Astrocyte of the hippocampus (primary cell): ENCODE results near the gene KLF13.

Source experiments
- DNase-seq: peaks from one replicate; pipeline ENCODE4 v3.0.0; 2011; ENCODE audit warnings: low read depth, low spot score

Gene KLF13

GRCh38 chr15:31399544-31400171, 73.0 kb downstream of the KLF13 start:
- DNase-seq: peak; percentile 46

- peak; percentile 31 for DNase-seq
Observed at GRCh38 chr15:31400222-31400927, 73.7 kb downstream of the KLF13 start.

GRCh38 chr15:31401282-31401681, 74.6 kb downstream of the KLF13 start:
- no peak for DNase-seq

- no peak for DNase-seq
Observed at GRCh38 chr15:31402003-31402402, 75.4 kb downstream of the KLF13 start.

GRCh38 chr15:31402511-31403056, 75.9 kb downstream of the KLF13 start:
- DNase-seq: no peak

GRCh38 chr15:31403096-31403495, 76.5 kb downstream of the KLF13 start:
- DNase-seq: no peak

GRCh38 chr15:31403606-31404005, 77.0 kb downstream of the KLF13 start:
- DNase-seq: no peak

GRCh38 chr15:31404345-31404744, 77.7 kb downstream of the KLF13 start:
- no peak for DNase-seq

- no peak for DNase-seq
Observed at GRCh38 chr15:31405200-31405920, 78.7 kb downstream of the KLF13 start.

GRCh38 chr15:31407376-31407775, 80.7 kb downstream of the KLF13 start:
- no peak for DNase-seq

- DNase-seq: no peak
Observed at GRCh38 chr15:31407851-31408250, 81.2 kb downstream of the KLF13 start.

- DNase-seq: no peak
Observed at GRCh38 chr15:31408724-31409123, 82.1 kb downstream of the KLF13 start.

- no peak for DNase-seq
Observed at GRCh38 chr15:31409171-31409570, 82.5 kb downstream of the KLF13 start.

GRCh38 chr15:31412824-31413223, 86.2 kb downstream of the KLF13 start:
- no peak for DNase-seq

- DNase-seq: no peak
Observed at GRCh38 chr15:31415201-31415600, 88.6 kb downstream of the KLF13 start.

GRCh38 chr15:31419820-31420219, 93.2 kb downstream of the KLF13 start:
- no peak for DNase-seq

- DNase-seq: no peak
Observed at GRCh38 chr15:31427411-31427810, 100.8 kb downstream of the KLF13 start.
